Suprapubic skin (tissue), 4 donors: Measurements from ENCODE around the gene SBK2. TPM values are rescaled to one million over a fixed set of nuclear protein-coding genes. Genes with fewer than 3 reads are reported as not detected.
"Not testable (repeated sequence)": the region's sequence is repeated elsewhere in the genome, so short reads cannot be mapped to it uniquely, and the experiment has no call there.

Experiments used
- DNase-seq, 2 donors: peaks; one replicate each; pipeline ENCODE4 v3.0.0-alpha.2; 2019; ENCODE audit warnings: low spot score in 2 of 2
- H3K27ac ChIP-seq: fragments of 200-600 bp; sonication (generic); one replicate; pipeline ENCODE4 v1.5.1; 2019
- H3K27me3 ChIP-seq: fragments of 200-600 bp; sonication (generic); one replicate; pipeline ENCODE4 v1.5.1; 2019
- H3K36me3 ChIP-seq: fragments of 200-600 bp; sonication (generic); one replicate; pipeline ENCODE4 v1.5.1; 2019
- H3K4me1 ChIP-seq: fragments of 200-600 bp; sonication (generic); one replicate; pipeline ENCODE4 v1.5.1; 2019
- H3K4me3 ChIP-seq: fragments of 200-600 bp; sonication (generic); one replicate; pipeline ENCODE4 v1.5.1; 2019; ENCODE audit warnings: mild to moderate bottlenecking
- H3K9me3 ChIP-seq: fragments of 200-600 bp; sonication (generic); one replicate; pipeline ENCODE4 v1.5.1; 2019
- EP300 ChIP-seq: sonication (generic); formaldehyde crosslinking; IDR thresholded peaks from one replicate; pipeline ENCODE4 v1.6.1; 2017; ENCODE audit warnings: antibody characterized with exemption
- POLR2A ChIP-seq, 2 donors: fragments of 450-650 bp; IDR thresholded peaks; one replicate each; pipeline ENCODE4 v1.6.1; 2017; ENCODE audit warnings: antibody characterized with exemption in 2 of 2, mild to moderate bottlenecking in 2 of 2, moderate library complexity in 2 of 2
- POLR2AphosphoS5 ChIP-seq, 3 donors: sonication (generic); formaldehyde crosslinking; IDR thresholded peaks; one replicate each; pipeline ENCODE4 v1.6.1; 2017; ENCODE audit warnings: antibody characterized with exemption in 3 of 3
- WGBS: methylation state at CpG from one replicate; pipeline ENCODE4 v1.1.5; 2018; 5-methylcytosine and 5-hydroxymethylcytosine counted together
- total RNA-seq, 4 donors: library from RNA; depleted of rRNA; stranded (reverse); fragments of >200 nt; gene quantifications; one replicate each; pipeline ENCODE4 v1.1.0, GENCODE V29; 2016
- TF ChIP-seq, protein P1 (sequence below), 2 donors: fragments of 200-600 bp in 1 of 2; fragments of 450-650 bp in 1 of 2; sonication (generic) in 1 of 2; IDR thresholded peaks; one replicate each; pipeline ENCODE4 v1.5.1; 2016 to 2019; ENCODE audit warnings: antibody characterized with exemption in 2 of 2, mild to moderate bottlenecking in 1 of 2, moderate library complexity in 1 of 2

The SBK2 gene
- total RNA-seq, 4 donors from 2014 or later: not detected

DNA sequence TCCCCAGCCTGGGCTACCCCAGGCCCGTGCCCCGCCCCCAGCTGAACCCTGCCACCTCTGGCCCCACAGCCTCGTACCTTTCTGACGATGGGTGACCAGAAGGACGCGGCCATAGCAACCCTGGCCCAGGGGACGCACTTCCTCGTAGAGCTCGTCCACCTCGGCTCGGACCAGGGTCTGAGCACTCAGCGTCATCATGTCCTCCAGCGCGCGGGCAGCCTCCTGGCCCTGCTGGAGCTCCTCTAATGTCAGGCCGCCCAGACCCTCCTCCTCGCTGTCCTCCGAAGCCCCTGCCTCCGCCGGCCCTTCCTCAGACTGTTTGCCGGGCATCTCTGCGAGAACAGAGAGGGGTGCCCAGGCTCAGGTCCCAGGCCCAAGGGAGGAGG, 975 bp downstream of the SBK2 start:
- H3K27ac ChIP-seq: no peak overlapping the region
- WGBS: 83% methylated on average over 11 of the region's 22 CpGs
- H3K4me3 ChIP-seq: no peak overlapping the region
- TF ChIP-seq POLR2AphosphoS5 (IDR thresholded peaks at IDR 0.05) (no peak), POLR2A (IDR thresholded peaks at IDR 0.05) (no peak), EP300 (no peak)
- TF ChIP-seq, protein P1, sequence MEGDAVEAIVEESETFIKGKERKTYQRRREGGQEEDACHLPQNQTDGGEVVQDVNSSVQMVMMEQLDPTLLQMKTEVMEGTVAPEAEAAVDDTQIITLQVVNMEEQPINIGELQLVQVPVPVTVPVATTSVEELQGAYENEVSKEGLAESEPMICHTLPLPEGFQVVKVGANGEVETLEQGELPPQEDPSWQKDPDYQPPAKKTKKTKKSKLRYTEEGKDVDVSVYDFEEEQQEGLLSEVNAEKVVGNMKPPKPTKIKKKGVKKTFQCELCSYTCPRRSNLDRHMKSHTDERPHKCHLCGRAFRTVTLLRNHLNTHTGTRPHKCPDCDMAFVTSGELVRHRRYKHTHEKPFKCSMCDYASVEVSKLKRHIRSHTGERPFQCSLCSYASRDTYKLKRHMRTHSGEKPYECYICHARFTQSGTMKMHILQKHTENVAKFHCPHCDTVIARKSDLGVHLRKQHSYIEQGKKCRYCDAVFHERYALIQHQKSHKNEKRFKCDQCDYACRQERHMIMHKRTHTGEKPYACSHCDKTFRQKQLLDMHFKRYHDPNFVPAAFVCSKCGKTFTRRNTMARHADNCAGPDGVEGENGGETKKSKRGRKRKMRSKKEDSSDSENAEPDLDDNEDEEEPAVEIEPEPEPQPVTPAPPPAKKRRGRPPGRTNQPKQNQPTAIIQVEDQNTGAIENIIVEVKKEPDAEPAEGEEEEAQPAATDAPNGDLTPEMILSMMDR (IDR thresholded peaks at IDR 0.05): no peak
- no peaks in the 10 kb centered on the region for H3K4me1 ChIP-seq
- peaks cover 17% of the 10 kb centered on the region for H3K27me3 ChIP-seq
- H3K36me3 ChIP-seq: no peaks in the 10 kb centered on the region
- no peak for DNase-seq
- no peaks in the 10 kb centered on the region for H3K9me3 ChIP-seq

DNA sequence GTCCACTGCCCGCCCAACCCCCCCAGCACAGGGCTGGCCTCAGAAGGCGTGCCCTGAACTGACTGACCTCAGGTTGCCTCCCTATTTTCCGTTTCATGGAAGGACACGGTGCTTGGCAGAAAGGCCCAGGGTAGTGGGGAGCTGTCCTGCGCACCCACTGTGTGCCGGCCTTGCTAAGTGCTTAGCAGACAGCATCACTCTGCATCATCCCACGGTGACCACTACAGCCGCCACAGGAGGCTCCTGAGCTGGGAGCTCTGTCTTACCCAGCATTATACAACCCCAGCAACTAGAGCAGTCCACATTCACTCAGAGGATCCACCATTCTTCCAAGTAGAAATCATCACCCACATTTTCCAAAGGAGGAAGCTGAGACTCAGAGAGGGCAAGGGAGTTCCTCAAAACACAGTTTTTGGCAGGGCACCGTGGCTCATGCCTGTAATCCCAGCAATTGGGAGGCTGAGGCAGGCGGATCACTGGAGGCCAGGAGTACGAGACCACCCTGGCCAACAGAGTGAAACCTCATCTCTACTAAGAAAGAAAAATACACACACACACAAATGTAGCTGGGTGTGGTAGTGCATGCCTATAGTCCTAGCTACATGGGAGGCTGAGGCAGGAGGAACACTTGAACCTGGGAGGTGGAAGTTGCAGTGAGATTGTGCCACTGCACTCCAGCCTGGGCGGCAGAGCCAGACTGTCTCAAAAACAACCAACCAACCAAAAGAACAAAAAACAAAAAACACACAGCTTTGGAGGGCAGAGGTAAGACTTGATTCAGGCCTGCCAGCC, 1.6 kb downstream of the SBK2 start:
- WGBS: 79% methylated on average over 9 of the region's 12 CpGs
- H3K9me3 ChIP-seq: no peaks in the 10 kb centered on the region
- no peak overlapping the region for H3K4me3 ChIP-seq
- H3K4me1 ChIP-seq: no peaks in the 10 kb centered on the region
- no peak for TF ChIP-seq EP300
- TF ChIP-seq, protein P1 (IDR thresholded peaks at IDR 0.05): no peak
- no peak for TF ChIP-seq POLR2A (IDR thresholded peaks at IDR 0.05)
- no peak for TF ChIP-seq POLR2AphosphoS5 (IDR thresholded peaks at IDR 0.05)
- no peaks in the 10 kb centered on the region for H3K36me3 ChIP-seq
- H3K27ac ChIP-seq: no peak overlapping the region
- H3K27me3 ChIP-seq: peaks cover 14% of the 10 kb centered on the region
- no peak for DNase-seq

DNA sequence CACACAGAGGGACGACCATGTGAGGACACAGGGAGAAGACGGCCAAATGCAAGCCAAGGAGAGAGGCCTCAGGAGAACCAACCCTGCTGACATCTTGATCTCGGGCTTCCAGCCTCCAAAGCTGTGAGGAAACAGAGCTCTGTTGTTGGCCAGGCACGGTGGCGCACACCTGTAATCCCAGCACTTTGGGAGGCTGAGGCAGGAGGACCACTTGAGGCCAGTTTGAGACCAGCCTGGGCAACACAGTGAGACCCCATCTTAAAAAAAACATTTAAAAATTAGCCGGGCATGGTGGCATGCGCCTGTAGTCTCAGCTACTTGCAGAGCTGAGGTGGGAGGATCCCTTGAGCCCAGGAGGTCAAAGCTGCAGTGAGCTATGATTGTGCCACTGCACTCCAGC, 2.7 kb downstream of the SBK2 start:
- not testable (repeated sequence) for H3K27ac ChIP-seq, DNase-seq, H3K4me3 ChIP-seq, H3K36me3 ChIP-seq, H3K9me3 ChIP-seq, H3K4me1 ChIP-seq
- WGBS: 94% methylated on average over 7 of the region's 7 CpGs
- peaks cover 11% of the 10 kb centered on the region for H3K27me3 ChIP-seq

DNA sequence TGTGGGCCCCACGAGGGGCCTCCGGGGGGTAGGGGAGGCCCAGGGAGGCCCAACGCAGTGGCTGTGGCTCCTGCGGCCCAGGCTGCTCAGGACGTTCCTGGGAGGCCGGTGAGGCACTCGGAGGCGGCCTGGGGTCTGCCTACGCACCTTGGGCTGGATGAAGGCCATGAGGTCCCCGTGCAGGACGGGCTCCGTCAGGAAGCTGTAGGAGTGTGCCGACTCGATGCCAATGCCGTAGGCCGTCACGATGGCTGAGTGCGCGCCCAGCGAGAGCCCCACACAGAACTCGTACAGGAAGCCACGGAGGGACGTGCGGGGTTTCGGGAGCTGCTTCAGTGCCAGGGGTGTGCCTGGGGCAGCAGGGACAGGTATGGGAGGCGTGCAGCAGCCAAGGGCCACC, 5.9 kb downstream of the SBK2 start:
- H3K27me3 ChIP-seq: peaks cover 12% of the 10 kb centered on the region
- TF ChIP-seq POLR2A (IDR thresholded peaks at IDR 0.05): no peak
- no peak for TF ChIP-seq EP300
- no peak for TF ChIP-seq POLR2AphosphoS5 (IDR thresholded peaks at IDR 0.05)
- TF ChIP-seq, protein P1 (IDR thresholded peaks at IDR 0.05): no peak
- no peak overlapping the region for H3K4me3 ChIP-seq
- H3K27ac ChIP-seq: no peak overlapping the region
- 89% methylated on average over 17 of the region's 26 CpGs for WGBS
- H3K36me3 ChIP-seq: no peaks in the 10 kb centered on the region
- no peak for DNase-seq
- no peaks in the 10 kb centered on the region for H3K9me3 ChIP-seq
- peaks cover 7% of the 10 kb centered on the region for H3K4me1 ChIP-seq

DNA sequence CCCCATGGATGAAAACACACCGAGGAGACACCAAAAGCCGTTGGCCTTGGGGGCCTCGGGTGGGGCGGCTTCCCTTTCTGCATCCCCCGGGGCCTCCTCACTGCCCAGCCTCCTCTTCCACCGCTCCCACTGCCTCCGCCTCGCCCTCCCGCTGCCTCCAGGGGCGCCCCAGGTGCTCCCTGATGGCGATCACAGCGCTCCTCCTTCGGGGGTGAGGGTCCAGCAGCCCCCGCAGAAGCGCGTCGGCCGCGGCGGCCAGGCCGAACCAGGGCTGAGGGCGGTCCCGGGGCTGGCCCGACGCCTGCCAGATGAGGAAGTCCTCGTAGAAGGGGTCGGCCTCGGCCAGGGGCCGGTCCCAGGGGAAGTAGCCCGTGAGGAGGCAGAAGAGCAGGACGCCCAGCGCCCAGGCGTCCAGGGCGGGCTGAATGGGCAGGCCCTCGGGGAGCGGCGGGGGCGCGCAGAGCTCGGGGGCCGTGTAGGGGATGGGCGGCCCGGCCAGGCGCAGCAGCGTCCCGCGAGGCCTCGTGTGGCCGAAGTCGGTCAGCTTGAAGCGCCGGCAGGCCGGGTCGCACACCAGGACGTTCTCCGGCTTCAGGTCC, 7.2 kb downstream of the SBK2 start:
- H3K36me3 ChIP-seq: no peaks in the 10 kb centered on the region
- H3K27ac ChIP-seq: no peak overlapping the region
- H3K4me1 ChIP-seq: peaks cover 12% of the 10 kb centered on the region
- H3K9me3 ChIP-seq: no peaks in the 10 kb centered on the region
- TF ChIP-seq POLR2A (IDR thresholded peaks at IDR 0.05) (no peak), POLR2AphosphoS5 (IDR thresholded peaks at IDR 0.05) (no peak), EP300 (no peak)
- TF ChIP-seq, protein P1 (IDR thresholded peaks at IDR 0.05): no peak
- H3K4me3 ChIP-seq: no peak overlapping the region
- 93% methylated on average over 37 of the region's 56 CpGs for WGBS
- DNase-seq: no peak
- peaks cover 17% of the 10 kb centered on the region for H3K27me3 ChIP-seq
